ENCODE measurements around the gene PPARG. TPM values are rescaled to one million over a fixed set of nuclear protein-coding genes. Genes with fewer than 3 reads are reported as not detected.

Gene PPARG
- total and polyA plus RNA-seq, 2 experiments from 2014 or later = 25.1 to 37.9 TPM

GRCh38 chr3:12353796-12354525 lies 65.1 kb downstream of the PPARG start:
- Histone ChIP-seq H3K27ac (peak overlapping the region; percentile 5), H3K36me3 (replicated peaks; ENCODE audit: insufficient read depth, low read depth) (no peaks in the 10 kb centered on the region), H4K20me1 (ENCODE audit: insufficient read depth, poor library complexity, severe bottlenecking) (no peaks in the 10 kb centered on the region), H3K4me2 (no peak overlapping the region), H3K4me3 (no peak overlapping the region), H2AFZ (no peak overlapping the region), H3K27me3 (no peaks in the 10 kb centered on the region), H3K9me3 (ENCODE audit: low read depth) (no peaks in the 10 kb centered on the region), H3K4me1 (ENCODE audit: insufficient read depth) (no peaks in the 10 kb centered on the region), H3K9me2 (replicated peaks; ENCODE audit: insufficient read depth) (no peaks in the 10 kb centered on the region), H3K79me2 (no peaks in the 10 kb centered on the region)
- TF ChIP-seq EZH2phosphoT487 (IDR thresholded peaks at IDR 0.05; ENCODE audit: low read depth, severe bottlenecking, unreplicated experiment) (no peak), CTCF (IDR thresholded peaks at IDR 0.05; ENCODE audit: poor library complexity) (no peak), EZH2 (IDR thresholded peaks at IDR 0.05; ENCODE audit: borderline replicate concordance) (no peak)
- DNase-seq (ENCODE audit: low spot score) = peak; percentile 36
- WGBS (ENCODE audit: low lambda C conversion rate, missing lambda C conversion rate) = 56% methylated on average over 7 of the region's 7 CpGs

GRCh38 chr3:12356175-12356574 lies 67.3 kb downstream of the PPARG start:
- no peaks in the 10 kb centered on the region for H3K79me2 ChIP-seq
- H4K20me1 ChIP-seq (ENCODE audit: insufficient read depth, poor library complexity, severe bottlenecking) = no peaks in the 10 kb centered on the region

GRCh38 chr3:12356996-12357395 lies 68.1 kb downstream of the PPARG start:
- no peak for DNase-seq (ENCODE audit: low spot score)
- H3K4me3 ChIP-seq = no peak overlapping the region
- H3K9me2 ChIP-seq (replicated peaks; ENCODE audit: insufficient read depth) = no peaks in the 10 kb centered on the region
- TF ChIP-seq EZH2 (IDR thresholded peaks at IDR 0.05; ENCODE audit: borderline replicate concordance) (no peak), EZH2phosphoT487 (IDR thresholded peaks at IDR 0.05; ENCODE audit: low read depth, severe bottlenecking, unreplicated experiment) (no peak), CTCF (IDR thresholded peaks at IDR 0.05; ENCODE audit: poor library complexity) (no peak)
- no peak overlapping the region for H3K4me2 ChIP-seq
- H3K4me1 ChIP-seq (ENCODE audit: insufficient read depth) = no peaks in the 10 kb centered on the region
- H4K20me1 ChIP-seq (ENCODE audit: insufficient read depth, poor library complexity, severe bottlenecking) = no peaks in the 10 kb centered on the region
- no peak overlapping the region for H3K27ac ChIP-seq
- WGBS (ENCODE audit: low lambda C conversion rate, missing lambda C conversion rate) = 94% methylated on average over 7 of the region's 7 CpGs
- H3K79me2 ChIP-seq = no peaks in the 10 kb centered on the region
- no peak overlapping the region for H2AFZ ChIP-seq
- H3K9me3 ChIP-seq (ENCODE audit: low read depth) = no peaks in the 10 kb centered on the region
- H3K36me3 ChIP-seq (replicated peaks; ENCODE audit: insufficient read depth, low read depth) = no peaks in the 10 kb centered on the region
- no peaks in the 10 kb centered on the region for H3K27me3 ChIP-seq

More at GRCh38 chr3:12356175-12356574, 67.3 kb downstream of the PPARG start:
- Histone ChIP-seq H3K9me3 (ENCODE audit: low read depth) (no peaks in the 10 kb centered on the region), H3K27ac (no peak overlapping the region), H3K4me1 (ENCODE audit: insufficient read depth) (no peaks in the 10 kb centered on the region), H3K9me2 (replicated peaks; ENCODE audit: insufficient read depth) (no peaks in the 10 kb centered on the region), H3K27me3 (no peaks in the 10 kb centered on the region), H2AFZ (no peak overlapping the region), H3K36me3 (replicated peaks; ENCODE audit: insufficient read depth, low read depth) (no peaks in the 10 kb centered on the region), H3K4me2 (no peak overlapping the region), H3K4me3 (no peak overlapping the region)
- no peak for DNase-seq (ENCODE audit: low spot score)
- 70% methylated on average over 5 of the region's 5 CpGs for WGBS (ENCODE audit: low lambda C conversion rate, missing lambda C conversion rate)
- no peak for TF ChIP-seq CTCF (IDR thresholded peaks at IDR 0.05; ENCODE audit: poor library complexity)
- no peak for TF ChIP-seq EZH2phosphoT487 (IDR thresholded peaks at IDR 0.05; ENCODE audit: low read depth, severe bottlenecking, unreplicated experiment)
- TF ChIP-seq EZH2 (IDR thresholded peaks at IDR 0.05; ENCODE audit: borderline replicate concordance) = no peak

Data from hepatocyte (in vitro differentiated cells).